Stimulated activated memory B cell treated with anti-CD40 and anti-IgM and Interleukin-4, amounts not matched to agents 10 μg/mL and 1 μg/mL and 100 μg/mL, for 72 hours (primary cell): ENCODE measurements around the gene PDE4B.
"Not testable (repeated sequence)": the region's sequence is repeated elsewhere in the genome, so short reads cannot be mapped to it uniquely, and the experiment has no call there.

ENCODE experiments used
- ATAC-seq: fragments of 150-1000 bp; cut with Tn5 transposase; 2 replicates; pipeline ENCODE4 v1.10.0; 2021
- H3K27ac Mint-ChIP-seq: one replicate; pipeline ENCODE4 v1.8.0; 2022; ENCODE audit warnings: mild to moderate bottlenecking, mixed read lengths
- H3K27me3 Mint-ChIP-seq: one replicate; pipeline ENCODE4 v1.8.0; 2022; ENCODE audit warnings: mixed read lengths
- H3K36me3 Mint-ChIP-seq: one replicate; pipeline ENCODE4 v1.8.0; 2022; ENCODE audit warnings: mixed read lengths
- H3K4me1 Mint-ChIP-seq: one replicate; pipeline ENCODE4 v1.8.0; 2022; ENCODE audit warnings: mixed read lengths
- H3K4me3 Mint-ChIP-seq: one replicate; pipeline ENCODE4 v1.8.0; 2022; ENCODE audit warnings: mild to moderate bottlenecking, moderate library complexity, mixed read lengths
- H3K9me3 Mint-ChIP-seq: one replicate; pipeline ENCODE4 v1.8.0; 2022; ENCODE audit warnings: mixed read lengths

The PDE4B gene

GRCh38 chr1:65967492-65967891 lies 174.8 kb downstream of the PDE4B start:
- H3K4me1 Mint-ChIP-seq, H3K36me3 Mint-ChIP-seq, ATAC-seq, H3K9me3 Mint-ChIP-seq, H3K4me3 Mint-ChIP-seq, H3K27ac Mint-ChIP-seq: not testable (repeated sequence)
- peaks cover 31% of the 10 kb centered on the region for H3K27me3 Mint-ChIP-seq

GRCh38 chr1:65971547-65971946 lies 178.9 kb downstream of the PDE4B start:
- ATAC-seq: no peak

GRCh38 chr1:65975708-65976107 lies 183.0 kb downstream of the PDE4B start:
- Mint-ChIP-seq H3K4me1 (no peaks in the 10 kb centered on the region), H3K36me3 (no peaks in the 10 kb centered on the region), H3K27me3 (peaks cover 22% of the 10 kb centered on the region), H3K27ac (no peak overlapping the region), H3K9me3 (peaks cover 14% of the 10 kb centered on the region), H3K4me3 (no peak overlapping the region)
- ATAC-seq: no peak

More at GRCh38 chr1:65971547-65971946, 178.9 kb downstream of the PDE4B start:
- Mint-ChIP-seq H3K9me3 (peaks cover 16% of the 10 kb centered on the region), H3K27me3 (peaks cover 21% of the 10 kb centered on the region), H3K36me3 (no peaks in the 10 kb centered on the region), H3K27ac (no peak overlapping the region), H3K4me3 (no peak overlapping the region), H3K4me1 (no peaks in the 10 kb centered on the region)

GRCh38 chr1:65979136-65980044 lies 186.7 kb downstream of the PDE4B start:
- Mint-ChIP-seq H3K4me1 (no peaks in the 10 kb centered on the region), H3K4me3 (no peak overlapping the region), H3K9me3 (peaks cover 14% of the 10 kb centered on the region), H3K36me3 (no peaks in the 10 kb centered on the region), H3K27me3 (peaks cover 48% of the 10 kb centered on the region), H3K27ac (no peak overlapping the region)
- ATAC-seq: no peak

GRCh38 chr1:65980237-65980636 lies 187.5 kb downstream of the PDE4B start:
- peaks cover 6% of the 10 kb centered on the region for H3K9me3 Mint-ChIP-seq
- H3K4me3 Mint-ChIP-seq: no peak overlapping the region
- no peaks in the 10 kb centered on the region for H3K4me1 Mint-ChIP-seq
- no peak overlapping the region for H3K27ac Mint-ChIP-seq
- no peak for ATAC-seq
- peaks cover 49% of the 10 kb centered on the region for H3K27me3 Mint-ChIP-seq
- no peaks in the 10 kb centered on the region for H3K36me3 Mint-ChIP-seq

- no peaks in the 10 kb centered on the region for H3K4me1 Mint-ChIP-seq
- ATAC-seq: no peak
- no peak overlapping the region for H3K4me3 Mint-ChIP-seq
- H3K9me3 Mint-ChIP-seq: no peaks in the 10 kb centered on the region
- H3K27me3 Mint-ChIP-seq: peaks cover 49% of the 10 kb centered on the region
- no peaks in the 10 kb centered on the region for H3K36me3 Mint-ChIP-seq
- H3K27ac Mint-ChIP-seq: no peak overlapping the region
Observed at GRCh38 chr1:65983500-65983899, 190.8 kb downstream of the PDE4B start.

GRCh38 chr1:65985393-65986066 lies 192.8 kb downstream of the PDE4B start:
- no peaks in the 10 kb centered on the region for H3K9me3 Mint-ChIP-seq
- H3K4me3 Mint-ChIP-seq: no peak overlapping the region
- no peaks in the 10 kb centered on the region for H3K4me1 Mint-ChIP-seq
- H3K27ac Mint-ChIP-seq: no peak overlapping the region
- no peaks in the 10 kb centered on the region for H3K36me3 Mint-ChIP-seq
- peaks cover 32% of the 10 kb centered on the region for H3K27me3 Mint-ChIP-seq
- no peak for ATAC-seq

GRCh38 chr1:65986146-65986545 lies 193.5 kb downstream of the PDE4B start:
- no peak for ATAC-seq
- Mint-ChIP-seq H3K36me3 (no peaks in the 10 kb centered on the region), H3K4me1 (no peaks in the 10 kb centered on the region), H3K27me3 (peaks cover 31% of the 10 kb centered on the region), H3K27ac (no peak overlapping the region), H3K4me3 (no peak overlapping the region), H3K9me3 (no peaks in the 10 kb centered on the region)

- H3K27ac Mint-ChIP-seq: no peak overlapping the region
- H3K36me3 Mint-ChIP-seq: no peaks in the 10 kb centered on the region
Observed at GRCh38 chr1:65990161-65990560, 197.5 kb downstream of the PDE4B start.

GRCh38 chr1:65991694-65992093 lies 199.0 kb downstream of the PDE4B start:
- Mint-ChIP-seq H3K27me3 (no peaks in the 10 kb centered on the region), H3K9me3 (no peaks in the 10 kb centered on the region), H3K4me1 (no peaks in the 10 kb centered on the region), H3K36me3 (no peaks in the 10 kb centered on the region), H3K4me3 (no peak overlapping the region), H3K27ac (no peak overlapping the region)
- peak; percentile 24 for ATAC-seq

More at GRCh38 chr1:65990161-65990560, 197.5 kb downstream of the PDE4B start:
- H3K4me3 Mint-ChIP-seq: no peak overlapping the region
- no peaks in the 10 kb centered on the region for H3K27me3 Mint-ChIP-seq
- ATAC-seq: no peak
- H3K4me1 Mint-ChIP-seq: no peaks in the 10 kb centered on the region
- no peaks in the 10 kb centered on the region for H3K9me3 Mint-ChIP-seq

- Mint-ChIP-seq H3K9me3 (no peaks in the 10 kb centered on the region), H3K4me3 (no peak overlapping the region), H3K36me3 (no peaks in the 10 kb centered on the region), H3K4me1 (no peaks in the 10 kb centered on the region), H3K27me3 (peaks cover 2% of the 10 kb centered on the region), H3K27ac (no peak overlapping the region)
- no peak for ATAC-seq
Observed at GRCh38 chr1:65992165-65992821, 199.6 kb downstream of the PDE4B start.

GRCh38 chr1:65992831-65993271 lies 200.2 kb downstream of the PDE4B start:
- H3K27ac Mint-ChIP-seq: no peak overlapping the region
- no peak overlapping the region for H3K4me3 Mint-ChIP-seq
- H3K4me1 Mint-ChIP-seq: no peaks in the 10 kb centered on the region
- ATAC-seq: no peak
- no peaks in the 10 kb centered on the region for H3K36me3 Mint-ChIP-seq
- peaks cover 8% of the 10 kb centered on the region for H3K27me3 Mint-ChIP-seq
- H3K9me3 Mint-ChIP-seq: no peaks in the 10 kb centered on the region

GRCh38 chr1:65994223-65994622 lies 201.5 kb downstream of the PDE4B start:
- H3K27me3 Mint-ChIP-seq: peaks cover 18% of the 10 kb centered on the region
- no peak for ATAC-seq
- no peaks in the 10 kb centered on the region for H3K9me3 Mint-ChIP-seq
- no peaks in the 10 kb centered on the region for H3K36me3 Mint-ChIP-seq
- H3K4me3 Mint-ChIP-seq: no peak overlapping the region
- H3K27ac Mint-ChIP-seq: no peak overlapping the region
- H3K4me1 Mint-ChIP-seq: no peaks in the 10 kb centered on the region

- no peak for ATAC-seq
- no peak overlapping the region for H3K4me3 Mint-ChIP-seq
Observed at GRCh38 chr1:65995336-65995735, 202.6 kb downstream of the PDE4B start.

GRCh38 chr1:65995928-65996327 lies 203.2 kb downstream of the PDE4B start:
- Mint-ChIP-seq H3K4me1 (no peaks in the 10 kb centered on the region), H3K27ac (no peak overlapping the region), H3K27me3 (peaks cover 34% of the 10 kb centered on the region), H3K9me3 (no peaks in the 10 kb centered on the region), H3K36me3 (no peaks in the 10 kb centered on the region), H3K4me3 (no peak overlapping the region)
- no peak for ATAC-seq

More at GRCh38 chr1:65995336-65995735, 202.6 kb downstream of the PDE4B start:
- H3K36me3 Mint-ChIP-seq: no peaks in the 10 kb centered on the region
- peaks cover 28% of the 10 kb centered on the region for H3K27me3 Mint-ChIP-seq
- H3K9me3 Mint-ChIP-seq: no peaks in the 10 kb centered on the region
- no peak overlapping the region for H3K27ac Mint-ChIP-seq
- no peaks in the 10 kb centered on the region for H3K4me1 Mint-ChIP-seq
